MV-4-11 (cell line): Measurements from ENCODE around the gene MYO1A.

Experiments used
- DNase-seq: peaks from one replicate; lab custom pipeline; 2025; lab: John Stamatoyannopoulos, UW

The MYO1A gene

GRCh38 chr12:57049890-57050289, at the start of gene MYO1A:
Gene MYO1A, minus strand, starts transcription at chr12:57050129. Its CDS starts 1,806 bp downstream, at chr12:57048323.
- DNase-seq = no peak

GRCh38 chr12:57099047-57099714, 49.3 kb upstream of the MYO1A start:
- no peak for DNase-seq

GRCh38 chr12:57098546-57098945, 48.6 kb upstream of the MYO1A start:
- DNase-seq = no peak

- DNase-seq = no peak
Measured at GRCh38 chr12:57097554-57097835, 47.6 kb upstream of the MYO1A start.

GRCh38 chr12:57096748-57097553, 47.0 kb upstream of the MYO1A start:
- no peak for DNase-seq

- DNase-seq = no peak
Measured at GRCh38 chr12:57096099-57096572, 46.2 kb upstream of the MYO1A start.

- no peak for DNase-seq
Measured at GRCh38 chr12:57095440-57095839, 45.5 kb upstream of the MYO1A start.

GRCh38 chr12:57094208-57095160, 44.6 kb upstream of the MYO1A start:
- DNase-seq = no peak

- peak; percentile 33 for DNase-seq
Measured at GRCh38 chr12:57093415-57094207, 43.7 kb upstream of the MYO1A start.

GRCh38 chr12:57092876-57093414, 43.0 kb upstream of the MYO1A start:
- no peak for DNase-seq

- DNase-seq = no peak
Measured at GRCh38 chr12:57092529-57092862, 42.6 kb upstream of the MYO1A start.

- no peak for DNase-seq
Measured at GRCh38 chr12:57091638-57092528, 42.0 kb upstream of the MYO1A start.

- no peak for DNase-seq
Measured at GRCh38 chr12:57090924-57091637, 41.2 kb upstream of the MYO1A start.

GRCh38 chr12:57090490-57090889, 40.6 kb upstream of the MYO1A start:
- no peak for DNase-seq

- peak; percentile 64 for DNase-seq
Measured at GRCh38 chr12:57089271-57090245, 39.6 kb upstream of the MYO1A start.

- DNase-seq = peak; percentile 96
Measured at GRCh38 chr12:57088354-57089270, 38.7 kb upstream of the MYO1A start, which contains the start of gene NAB2. Gene NAB2, plus strand, starts transcription at chr12:57089114. Its CDS starts 158 bp downstream, at chr12:57089272.

GRCh38 chr12:57087691-57088353, 37.9 kb upstream of the MYO1A start:
- peak; percentile 77 for DNase-seq
